HS-5 (cell line): ENCODE data around the gene RPAIN.
"Not testable (repeated sequence)": the region's sequence is repeated elsewhere in the genome, so short reads cannot be mapped to it uniquely, and the experiment has no call there.

Experiments used
- DNase-seq: peaks from one replicate; pipeline ENCODE4 v3.0.0-alpha.2; 2012; ENCODE audit warnings: low read depth

Gene RPAIN

GRCh38 chr17:5430413-5430999, 10.5 kb downstream of the RPAIN start:
- DNase-seq, result no peak

GRCh38 chr17:5431234-5431633, 11.3 kb downstream of the RPAIN start:
- not testable (repeated sequence) for DNase-seq

GRCh38 chr17:5431949-5432556, 12.1 kb downstream of the RPAIN start:
- DNase-seq, result no peak

- DNase-seq, result no peak
Observed at GRCh38 chr17:5434984-5435383, 15.0 kb downstream of the RPAIN start.

GRCh38 chr17:5435781-5436315, 15.9 kb downstream of the RPAIN start:
- not testable (repeated sequence) for DNase-seq

- DNase-seq, result no peak
Observed at GRCh38 chr17:5437721-5438317, 17.8 kb downstream of the RPAIN start.

GRCh38 chr17:5438716-5439445, 18.9 kb downstream of the RPAIN start, which contains the start of gene C1QBP:
TSS of gene C1QBP (minus strand) at chr17:5439155. CDS start at chr17:5439073, 82 bp downstream.
- peak; percentile 80 for DNase-seq

GRCh38 chr17:5439446-5439764, 19.4 kb downstream of the RPAIN start:
- DNase-seq, result no peak

GRCh38 chr17:5443728-5444127, 23.7 kb downstream of the RPAIN start:
- DNase-seq, result no peak

- DNase-seq, result no peak
Observed at GRCh38 chr17:5444209-5444608, 24.2 kb downstream of the RPAIN start.

GRCh38 chr17:5446786-5447185, 26.8 kb downstream of the RPAIN start:
- no peak for DNase-seq

- no peak for DNase-seq
Observed at GRCh38 chr17:5464717-5465507, 44.9 kb downstream of the RPAIN start.

GRCh38 chr17:5466295-5466694, 46.3 kb downstream of the RPAIN start:
- DNase-seq, result no peak

GRCh38 chr17:5467416-5467815, 47.4 kb downstream of the RPAIN start:
- DNase-seq, result no peak

GRCh38 chr17:5468075-5468473, 48.1 kb downstream of the RPAIN start:
- peak; percentile 5 for DNase-seq

GRCh38 chr17:5472511-5472910, 52.5 kb downstream of the RPAIN start:
- DNase-seq, result no peak

GRCh38 chr17:5473906-5474305, 53.9 kb downstream of the RPAIN start:
- no peak for DNase-seq

- no peak for DNase-seq
Observed at GRCh38 chr17:5478992-5479391, 59.0 kb downstream of the RPAIN start.

- no peak for DNase-seq
Observed at GRCh38 chr17:5480962-5481361, 61.0 kb downstream of the RPAIN start.

- no peak for DNase-seq
Observed at GRCh38 chr17:5481451-5481850, 61.5 kb downstream of the RPAIN start.
